Measurements from ENCODE around the gene PDE2A. TPM values are rescaled to one million over a fixed set of nuclear protein-coding genes. Genes with fewer than 3 reads are reported as not detected.

Gene PDE2A
- polyA plus RNA-seq, 3 donors, result 0.18 to 1.7 (median 0.53) TPM

DNA sequence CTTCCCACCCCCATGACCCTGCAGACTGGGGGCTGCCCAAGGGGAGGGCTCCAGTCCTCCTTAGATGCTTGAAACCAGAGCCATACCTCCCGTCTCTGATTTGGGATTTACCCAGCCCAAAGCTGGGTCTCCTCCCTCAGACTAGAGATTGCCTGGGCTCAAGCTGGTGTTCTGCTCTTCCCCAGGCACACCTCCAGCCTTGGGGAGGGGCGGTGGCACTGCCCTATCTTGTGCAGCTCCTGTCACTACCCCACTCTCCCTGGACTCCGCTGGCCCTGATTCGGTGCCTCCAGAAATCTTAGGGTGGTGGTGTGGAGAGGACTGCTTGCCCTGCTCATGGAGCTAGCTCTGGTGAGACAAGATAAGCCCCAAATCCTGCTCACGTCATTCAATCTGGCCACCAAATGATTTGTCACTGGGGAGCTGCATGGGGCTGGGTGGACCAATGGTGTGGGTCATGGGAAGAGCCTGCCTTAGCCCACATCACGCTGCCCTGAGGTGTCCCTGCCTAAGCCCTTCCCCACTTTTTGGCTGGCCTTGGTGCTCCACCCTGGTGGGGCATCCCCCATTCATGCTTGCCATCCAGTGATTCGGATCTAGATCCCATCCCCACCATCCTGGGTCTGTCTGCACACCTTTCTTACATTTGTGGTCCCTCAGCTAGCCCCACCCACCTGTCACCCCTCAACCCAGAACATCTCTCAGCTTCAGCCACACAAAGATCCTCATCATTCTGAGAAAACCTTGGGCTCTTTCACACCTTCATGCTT, 87.7 kb downstream of the PDE2A start:
- Mint-ChIP-seq H3K27me3 (ENCODE audit: low read depth in 3 of 3) (peaks cover 54 to 74% (median 67%) of the 10 kb centered on the region in 3 donors), H3K36me3 (peaks cover 7 to 25% of the 10 kb centered on the region in 2 donors), H3K27ac (peak overlapping the region in 2 of 7 donors; percentile 1 to 33), H3K4me3 (peak overlapping the region in 1 of 2 donors; percentile 65), H3K4me1 (peaks cover 56% of the 10 kb centered on the region), H3K9me3 (peaks cover 4 to 21% (median 7%) of the 10 kb centered on the region in 7 donors)
- Histone ChIP-seq H3K27me3 (ENCODE audit: control insufficient read depth in 2 of 2, insufficient read depth in 2 of 2, low read length in 2 of 2) (peaks cover 20 to 46% of the 10 kb centered on the region in 2 donors), H3K9me3 (replicated peaks in 1 of 2; ENCODE audit: control insufficient read depth in 1 of 2, insufficient read depth in 1 of 2, low read length in 2 of 2) (peaks cover 0 to 8% of the 10 kb centered on the region in 2 donors), H3K4me2 (replicated peaks; ENCODE audit: extremely low read depth, low read length, poor library complexity, severe bottlenecking) (no peak overlapping the region), H3K79me2 (ENCODE audit: insufficient read depth, low read length) (no peaks in the 10 kb centered on the region), H3K4me3 (replicated peaks in 1 of 3; ENCODE audit: low read depth in 2 of 3, low read length in 3 of 3) (no peak overlapping the region), H4K20me1 (ENCODE audit: insufficient read depth, low read length) (no peaks in the 10 kb centered on the region), H3K36me3 (replicated peaks in 1 of 2; ENCODE audit: control insufficient read depth in 1 of 2, insufficient read depth in 2 of 2, low read length in 2 of 2) (no peaks in the 10 kb centered on the region), H3K27ac (ENCODE audit: low read depth in 1 of 2, low read length in 2 of 2) (no peak overlapping the region), H3K4me1 (ENCODE audit: control insufficient read depth in 1 of 2, insufficient read depth in 2 of 2, low read length in 2 of 2) (peaks cover 43 to 46% of the 10 kb centered on the region in 2 donors), H2AFZ (ENCODE audit: insufficient read depth, low read depth, low read length, poor library complexity, severe bottlenecking) (no peak overlapping the region), H3K9ac (ENCODE audit: insufficient read depth, low read length, poor library complexity, severe bottlenecking) (no peak overlapping the region)
- 95% methylated on average over 5 of the region's 7 CpGs for WGBS (ENCODE audit: insufficient coverage)
- TF ChIP-seq, protein P1, sequence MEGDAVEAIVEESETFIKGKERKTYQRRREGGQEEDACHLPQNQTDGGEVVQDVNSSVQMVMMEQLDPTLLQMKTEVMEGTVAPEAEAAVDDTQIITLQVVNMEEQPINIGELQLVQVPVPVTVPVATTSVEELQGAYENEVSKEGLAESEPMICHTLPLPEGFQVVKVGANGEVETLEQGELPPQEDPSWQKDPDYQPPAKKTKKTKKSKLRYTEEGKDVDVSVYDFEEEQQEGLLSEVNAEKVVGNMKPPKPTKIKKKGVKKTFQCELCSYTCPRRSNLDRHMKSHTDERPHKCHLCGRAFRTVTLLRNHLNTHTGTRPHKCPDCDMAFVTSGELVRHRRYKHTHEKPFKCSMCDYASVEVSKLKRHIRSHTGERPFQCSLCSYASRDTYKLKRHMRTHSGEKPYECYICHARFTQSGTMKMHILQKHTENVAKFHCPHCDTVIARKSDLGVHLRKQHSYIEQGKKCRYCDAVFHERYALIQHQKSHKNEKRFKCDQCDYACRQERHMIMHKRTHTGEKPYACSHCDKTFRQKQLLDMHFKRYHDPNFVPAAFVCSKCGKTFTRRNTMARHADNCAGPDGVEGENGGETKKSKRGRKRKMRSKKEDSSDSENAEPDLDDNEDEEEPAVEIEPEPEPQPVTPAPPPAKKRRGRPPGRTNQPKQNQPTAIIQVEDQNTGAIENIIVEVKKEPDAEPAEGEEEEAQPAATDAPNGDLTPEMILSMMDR (IDR thresholded peaks at IDR 0.05), result no peak
- intact Hi-C loops (cut with micrococcal nuclease), result loop anchor here (5.0 kb wide), 2 partner anchors 56 to 104 kb away; no protein-coding TSS in a partner anchor
- DNase-seq, result no peak

DNA sequence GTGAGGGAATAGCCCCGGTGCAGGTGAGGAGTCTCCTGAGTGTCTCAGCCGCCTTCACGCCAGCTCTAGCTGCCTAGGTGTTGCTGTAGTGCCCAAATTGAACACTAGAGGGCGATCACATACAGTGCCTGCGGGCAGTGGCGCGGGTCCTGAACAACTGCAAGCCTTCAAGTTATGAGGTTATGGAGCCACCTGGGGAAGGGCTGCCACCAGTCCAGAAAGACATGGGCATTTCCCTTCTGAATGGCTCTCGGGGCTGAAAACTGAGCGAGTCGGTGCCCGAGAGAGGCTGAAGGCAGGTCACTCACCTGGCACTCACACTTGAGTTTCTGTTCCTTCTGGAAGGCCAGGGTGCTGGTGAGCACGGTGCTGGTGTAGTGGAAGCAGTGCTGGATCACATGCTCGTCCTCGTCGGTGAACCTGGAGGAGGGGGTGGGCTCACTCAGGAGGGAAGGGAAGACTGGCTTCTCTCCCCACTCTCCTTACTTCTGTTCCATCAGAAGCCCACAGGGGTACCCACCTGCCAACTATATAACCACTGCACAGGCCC, 88.4 kb downstream of the PDE2A start:
- Histone ChIP-seq H3K4me2 (replicated peaks; ENCODE audit: extremely low read depth, low read length, poor library complexity, severe bottlenecking) (peak overlapping the region; percentile 27), H4K20me1 (ENCODE audit: insufficient read depth, low read length) (no peaks in the 10 kb centered on the region), H2AFZ (ENCODE audit: insufficient read depth, low read depth, low read length, poor library complexity, severe bottlenecking) (no peak overlapping the region), H3K36me3 (replicated peaks in 1 of 2; ENCODE audit: control insufficient read depth in 1 of 2, insufficient read depth in 2 of 2, low read length in 2 of 2) (no peaks in the 10 kb centered on the region), H3K27me3 (ENCODE audit: control insufficient read depth in 2 of 2, insufficient read depth in 2 of 2, low read length in 2 of 2) (peaks cover 13 to 39% of the 10 kb centered on the region in 2 donors), H3K27ac (ENCODE audit: low read depth in 1 of 2, low read length in 2 of 2) (no peak overlapping the region), H3K4me1 (ENCODE audit: control insufficient read depth in 1 of 2, insufficient read depth in 2 of 2, low read length in 2 of 2) (peaks cover 43 to 46% of the 10 kb centered on the region in 2 donors), H3K4me3 (replicated peaks in 1 of 3; ENCODE audit: low read depth in 2 of 3, low read length in 3 of 3) (peak overlapping the region in 1 of 3 experiments; percentile 35), H3K79me2 (ENCODE audit: insufficient read depth, low read length) (no peaks in the 10 kb centered on the region), H3K9ac (ENCODE audit: insufficient read depth, low read length, poor library complexity, severe bottlenecking) (no peak overlapping the region), H3K9me3 (replicated peaks in 1 of 2; ENCODE audit: control insufficient read depth in 1 of 2, insufficient read depth in 1 of 2, low read length in 2 of 2) (peaks cover 0 to 3% of the 10 kb centered on the region in 2 donors)
- H3K27ac Mint-ChIP-seq, result peak overlapping the region in 5 of 7 donors; percentile 87 to 93 (median 89)
- peak overlapping the region; percentile 37 to 65 for H3K4me3 Mint-ChIP-seq
- TF ChIP-seq, protein P1 (IDR thresholded peaks at IDR 0.05), result peak; percentile 99
- 3% methylated on average over 10 of the region's 15 CpGs for WGBS (ENCODE audit: insufficient coverage)
- H3K36me3 Mint-ChIP-seq, result peaks cover 3 to 19% of the 10 kb centered on the region in 2 donors
- peak; percentile 52 to 68 (median 59) for DNase-seq
- peaks cover 49 to 74% (median 62%) of the 10 kb centered on the region in 3 donors for H3K27me3 Mint-ChIP-seq (ENCODE audit: low read depth in 3 of 3)
- H3K4me1 Mint-ChIP-seq, result peaks cover 56% of the 10 kb centered on the region
- intact Hi-C loops (cut with micrococcal nuclease), result loop anchor here (2.0 to 5.0 kb wide), 3 partner anchors 56 to 104 kb away; no protein-coding TSS in a partner anchor
- H3K9me3 Mint-ChIP-seq, result peaks cover 0 to 19% (median 7%) of the 10 kb centered on the region in 7 donors
